Mammary epithelial cell (primary cell): Measurements from ENCODE around the gene MAD1L1.
"Not testable (repeated sequence)": the region's sequence is repeated elsewhere in the genome, so short reads cannot be mapped to it uniquely, and the experiment has no call there.

ENCODE experiments used
- CTCF ChIP-seq, 2 donors: IDR thresholded peaks in 1 of 2; conservative IDR thresholded peaks in 1 of 2; 2 replicates each; pipeline ENCODE4 v1.5.1; 2011 to 2012; ENCODE audit warnings: inconsistent platforms in 2 of 2, low read length in 2 of 2, mild to moderate bottlenecking in 2 of 2, control low read depth in 1 of 2, low read depth in 1 of 2; ENCODE audit not compliant: insufficient read depth in 1 of 2; ENCODE audit errors: extremely low read depth in 1 of 2
- EZH2 ChIP-seq: IDR thresholded peaks from 2 replicates; pipeline ENCODE4 v1.6.1; 2012; ENCODE audit warnings: low read length, inconsistent platforms, borderline replicate concordance

GRCh38 chr7:1876641-1877040 is 356.1 kb downstream of the MAD1L1 start:
- not testable (repeated sequence) for TF ChIP-seq EZH2; CTCF (conservative IDR thresholded peaks at IDR 0.05 in 1 of 2, IDR thresholded peaks at IDR 0.05 in 1 of 2; ENCODE audit: extremely low read depth in 1 of 2, insufficient read depth in 1 of 2, low read depth in 1 of 2, low read length in 2 of 2)
